RWPE2 (cell line): Measurements from ENCODE around the gene CAPN2.

Experiments used
- ATAC-seq: fragments of 200-7000 bp; cut with Tn5 transposase; 3 replicates; pipeline ENCODE4 v1.9.1; 2021; ENCODE audit warnings: low read depth
- DNase-seq: peaks from one replicate; pipeline ENCODE4 v3.0.0-alpha.2; 2020; ENCODE audit warnings: low spot score
- H3K27ac ChIP-seq: fragments of 450-650 bp; 2 replicates; pipeline ENCODE4 v1.5.1; 2017; ENCODE audit warnings: mild to moderate bottlenecking; ENCODE audit not compliant: poor library complexity, severe bottlenecking
- H3K27me3 ChIP-seq: fragments of 250-450 bp; sonication (Bioruptor Pico); 2 replicates; pipeline ENCODE4 v1.5.1; 2021; ENCODE audit warnings: mild to moderate bottlenecking, moderate library complexity; ENCODE audit not compliant: insufficient read depth, poor library complexity, severe bottlenecking
- H3K36me3 ChIP-seq: fragments of 250-450 bp; sonication (Bioruptor Pico); 2 replicates; pipeline ENCODE4 v1.5.1; 2020; ENCODE audit warnings: low read depth, mild to moderate bottlenecking, moderate library complexity
- H3K4me1 ChIP-seq: fragments of 250-450 bp; sonication (Bioruptor Pico); 2 replicates; pipeline ENCODE4 v1.5.1; 2021; ENCODE audit warnings: mild to moderate bottlenecking, moderate library complexity; ENCODE audit not compliant: insufficient read depth, poor library complexity, severe bottlenecking
- H3K4me3 ChIP-seq: fragments of 250-450 bp; sonication (Bioruptor Pico); 2 replicates; pipeline ENCODE4 v1.5.1; 2021; ENCODE audit warnings: mild to moderate bottlenecking, moderate library complexity; ENCODE audit not compliant: severe bottlenecking
- H3K9me3 ChIP-seq: fragments of 250-450 bp; sonication (Bioruptor Pico); 2 replicates; pipeline ENCODE4 v1.5.1; 2021; ENCODE audit warnings: mild to moderate bottlenecking, moderate library complexity; ENCODE audit not compliant: severe bottlenecking
- CTCF ChIP-seq: fragments of 450-650 bp; IDR thresholded peaks from one replicate; pipeline ENCODE4 v1.5.1; 2017; ENCODE audit warnings: mild to moderate bottlenecking, moderate library complexity; ENCODE audit not compliant: poor library complexity, severe bottlenecking

CAPN2 gene

GRCh38 chr1:223691121-223691520 is 21.2 kb upstream of the CAPN2 start:
- no peak overlapping the region for H3K27ac ChIP-seq
- H3K4me1 ChIP-seq = no peaks in the 10 kb centered on the region
- DNase-seq = no peak
- ATAC-seq = no peak
- H3K27me3 ChIP-seq = no peaks in the 10 kb centered on the region
- H3K4me3 ChIP-seq = no peak overlapping the region
- no peak for TF ChIP-seq CTCF
- H3K9me3 ChIP-seq = no peaks in the 10 kb centered on the region
- no peaks in the 10 kb centered on the region for H3K36me3 ChIP-seq

- Histone ChIP-seq H3K4me1 (peaks cover 4% of the 10 kb centered on the region), H3K27me3 (no peaks in the 10 kb centered on the region), H3K27ac (no peak overlapping the region), H3K4me3 (no peak overlapping the region), H3K9me3 (no peaks in the 10 kb centered on the region), H3K36me3 (no peaks in the 10 kb centered on the region)
- ATAC-seq (no peak), DNase-seq (no peak)
- TF ChIP-seq CTCF = no peak
Measured at GRCh38 chr1:223695014-223695548, 17.3 kb upstream of the CAPN2 start.

- no peak for DNase-seq
- H3K27ac ChIP-seq = no peak overlapping the region
- H3K9me3 ChIP-seq = no peaks in the 10 kb centered on the region
- H3K4me3 ChIP-seq = no peak overlapping the region
- no peak for ATAC-seq
- no peaks in the 10 kb centered on the region for H3K27me3 ChIP-seq
- H3K4me1 ChIP-seq = peaks cover 12% of the 10 kb centered on the region
- H3K36me3 ChIP-seq = no peaks in the 10 kb centered on the region
- TF ChIP-seq CTCF = no peak
Measured at GRCh38 chr1:223695941-223696340, 16.4 kb upstream of the CAPN2 start.

- peak overlapping the region; percentile 96 for H3K27ac ChIP-seq
- no peak overlapping the region for H3K4me3 ChIP-seq
- TF ChIP-seq CTCF = no peak
- ATAC-seq (no peak), DNase-seq (no peak)
- H3K9me3 ChIP-seq = no peaks in the 10 kb centered on the region
- H3K27me3 ChIP-seq = no peaks in the 10 kb centered on the region
- peaks cover 31% of the 10 kb centered on the region for H3K4me1 ChIP-seq
- no peaks in the 10 kb centered on the region for H3K36me3 ChIP-seq
Measured at GRCh38 chr1:223700388-223700918, 11.9 kb upstream of the CAPN2 start.

GRCh38 chr1:223700942-223701637 is 11.2 kb upstream of the CAPN2 start:
- DNase-seq (peak; percentile 73), ATAC-seq (peak; percentile 86)
- H3K27ac ChIP-seq = peak overlapping the region; percentile 96
- TF ChIP-seq CTCF = no peak
- no peaks in the 10 kb centered on the region for H3K27me3 ChIP-seq
- H3K4me1 ChIP-seq = peaks cover 38% of the 10 kb centered on the region
- H3K4me3 ChIP-seq = no peak overlapping the region
- no peaks in the 10 kb centered on the region for H3K36me3 ChIP-seq
- H3K9me3 ChIP-seq = no peaks in the 10 kb centered on the region
